Subcutaneous abdominal adipose tissue (tissue), 5 donors: ENCODE results near the gene ABCA7.
"Not testable (repeated sequence)": the region's sequence is repeated elsewhere in the genome, so short reads cannot be mapped to it uniquely, and the experiment has no call there.

Source experiments
- H3K27ac ChIP-seq: one replicate; pipeline ENCODE4 v1.7.0; 2013; ENCODE audit warnings: low read depth, mild to moderate bottlenecking, inconsistent platforms, low read length, moderate library complexity
- H3K27me3 ChIP-seq, 5 donors: one replicate each; pipeline ENCODE4 v1.7.0; 2013; ENCODE audit warnings: low read length in 5 of 5, inconsistent platforms in 1 of 5; ENCODE audit not compliant: control insufficient read depth in 5 of 5, insufficient read depth in 4 of 5
- H3K36me3 ChIP-seq, 5 donors: one replicate each; pipeline ENCODE4 v1.7.0; 2013; ENCODE audit warnings: low read length in 5 of 5; ENCODE audit not compliant: control insufficient read depth in 5 of 5, insufficient read depth in 5 of 5
- H3K4me1 ChIP-seq, 5 donors: one replicate each; pipeline ENCODE4 v1.7.0; 2013; ENCODE audit warnings: low read length in 5 of 5, mild to moderate bottlenecking in 3 of 5, moderate library complexity in 1 of 5; ENCODE audit not compliant: control insufficient read depth in 5 of 5, insufficient read depth in 5 of 5
- H3K4me3 ChIP-seq, 5 donors: one replicate each; pipeline ENCODE4 v1.7.0; 2013; ENCODE audit warnings: low read length in 5 of 5, low read depth in 1 of 5
- H3K9ac ChIP-seq, 5 donors: one replicate each; pipeline ENCODE4 v1.7.0; 2013; ENCODE audit warnings: low read length in 5 of 5, mild to moderate bottlenecking in 4 of 5, moderate library complexity in 3 of 5
- H3K9me3 ChIP-seq, 5 donors: one replicate each; pipeline ENCODE4 v1.7.0; 2013; ENCODE audit warnings: low read length in 5 of 5; ENCODE audit not compliant: control insufficient read depth in 5 of 5
- donor health status: healthy.
- donor health status: healthy.
- donor health status: healthy.
- donor health status: healthy.
- donor health status: healthy.

Gene ABCA7

GRCh38 chr19:1110809-1111640 lies 71.1 kb downstream of the ABCA7 start:
- Histone ChIP-seq H3K9ac (no peak overlapping the region), H3K36me3 (peaks cover 0 to 70% (median 63%) of the 10 kb centered on the region in 5 donors), H3K27me3 (no peaks in the 10 kb centered on the region), H3K27ac (no peak overlapping the region), H3K4me1 (peaks cover 5 to 38% (median 34%) of the 10 kb centered on the region in 5 donors), H3K9me3 (no peaks in the 10 kb centered on the region), H3K4me3 (no peak overlapping the region)

GRCh38 chr19:1111641-1112267 lies 71.8 kb downstream of the ABCA7 start:
- H3K4me3 ChIP-seq = no peak overlapping the region
- H3K9me3 ChIP-seq = no peaks in the 10 kb centered on the region
- H3K9ac ChIP-seq = no peak overlapping the region
- H3K27ac ChIP-seq = no peak overlapping the region
- H3K27me3 ChIP-seq = no peaks in the 10 kb centered on the region
- peaks cover 0 to 70% (median 63%) of the 10 kb centered on the region in 5 donors for H3K36me3 ChIP-seq
- H3K4me1 ChIP-seq = peaks cover 5 to 31% (median 27%) of the 10 kb centered on the region in 5 donors

- peaks cover 0 to 70% (median 63%) of the 10 kb centered on the region in 5 donors for H3K36me3 ChIP-seq
- no peaks in the 10 kb centered on the region for H3K9me3 ChIP-seq
- H3K9ac ChIP-seq = no peak overlapping the region
- peak overlapping the region; percentile 70 for H3K27ac ChIP-seq
- H3K4me3 ChIP-seq = no peak overlapping the region
- H3K4me1 ChIP-seq = peaks cover 2 to 24% (median 20%) of the 10 kb centered on the region in 5 donors
- no peaks in the 10 kb centered on the region for H3K27me3 ChIP-seq
Observed at GRCh38 chr19:1112268-1113029, 72.5 kb downstream of the ABCA7 start.

DNA sequence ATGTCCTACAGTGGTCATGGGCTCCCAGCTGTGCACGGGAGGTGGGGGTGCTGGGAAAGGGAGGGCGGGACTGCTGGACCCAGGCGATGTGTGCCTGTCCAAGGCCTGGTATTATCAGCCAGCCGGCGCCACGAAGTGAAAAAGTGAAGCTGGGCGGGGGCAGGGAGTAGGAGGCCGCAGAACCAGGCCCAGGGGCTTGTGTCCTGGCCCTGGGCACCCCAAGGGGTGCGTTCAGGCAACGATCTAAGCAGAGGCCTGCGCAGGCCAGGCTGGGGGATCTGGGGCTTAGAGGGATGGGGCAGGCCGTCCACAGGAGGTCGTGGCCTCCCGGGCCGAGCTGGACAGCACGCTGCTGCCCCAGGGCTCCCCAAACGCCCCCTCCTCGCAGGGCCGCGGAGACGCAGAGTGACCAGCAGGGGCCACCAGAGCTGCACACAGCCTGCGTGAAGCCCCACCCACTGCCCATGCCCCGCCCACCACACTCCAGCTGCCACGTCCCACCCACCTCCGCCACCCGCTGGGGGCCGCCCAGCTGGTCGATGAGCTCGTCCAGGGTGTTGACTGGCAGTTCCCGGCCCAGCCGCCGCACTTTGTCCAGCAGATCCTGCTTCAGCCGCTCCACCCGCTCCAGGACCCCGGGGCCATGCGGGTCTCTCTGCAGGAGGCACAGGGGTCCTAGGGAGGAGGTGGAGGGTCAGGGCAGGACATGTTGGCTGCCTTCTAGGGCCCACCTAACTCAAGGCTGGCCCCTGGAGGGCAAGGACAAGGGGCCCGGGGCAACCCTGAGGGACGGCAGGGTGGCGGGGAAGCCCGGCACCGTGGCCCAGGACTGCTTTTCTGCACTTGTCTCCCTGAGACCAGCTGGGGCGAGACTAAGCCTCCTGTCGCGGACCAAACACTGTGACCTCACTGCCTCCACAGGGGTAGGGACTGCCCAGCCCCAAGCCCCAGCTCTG lies 73.4 kb downstream of the ABCA7 start:
- H3K27ac ChIP-seq = peak overlapping the region; percentile 70
- peak overlapping the region in 4 of 5 donors; percentile 6 to 45 (median 32) for H3K4me3 ChIP-seq
- H3K4me1 ChIP-seq = peaks cover 2 to 23% (median 19%) of the 10 kb centered on the region in 5 donors
- H3K9me3 ChIP-seq = no peaks in the 10 kb centered on the region
- H3K9ac ChIP-seq = peak overlapping the region in 4 of 5 donors; percentile 26 to 60 (median 48)
- no peaks in the 10 kb centered on the region for H3K27me3 ChIP-seq
- peaks cover 0 to 72% (median 66%) of the 10 kb centered on the region in 5 donors for H3K36me3 ChIP-seq

DNA sequence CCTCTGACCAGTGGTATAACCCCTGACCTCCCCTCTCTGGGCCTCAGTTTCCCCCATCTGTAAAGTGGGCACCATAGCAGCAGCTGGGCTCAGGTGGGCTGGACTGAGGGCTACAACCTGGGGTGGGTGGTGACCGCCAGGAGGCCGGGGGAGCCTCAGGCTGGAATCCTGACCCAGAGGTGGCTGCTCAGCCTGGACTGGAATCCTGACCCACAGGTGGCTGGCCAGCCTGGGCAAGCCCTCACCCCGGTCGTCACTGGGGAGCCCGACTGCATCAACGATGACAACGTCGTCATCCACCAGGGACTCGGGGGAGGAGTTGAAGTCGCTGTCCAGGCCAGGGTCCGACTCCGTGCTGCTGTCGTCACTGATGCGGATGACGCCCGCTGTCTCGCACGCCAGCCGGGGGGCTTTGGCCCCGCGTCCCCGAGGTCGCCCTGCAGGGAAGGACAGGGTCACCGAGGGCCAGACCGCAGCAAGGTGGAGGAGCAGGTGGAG lies 74.1 kb downstream of the ABCA7 start:
- H3K36me3 ChIP-seq = peaks cover 0 to 74% (median 67%) of the 10 kb centered on the region in 5 donors
- peak overlapping the region in 2 of 5 donors; percentile 22 to 45 for H3K4me3 ChIP-seq
- H3K4me1 ChIP-seq = peaks cover 2 to 23% (median 19%) of the 10 kb centered on the region in 5 donors
- H3K9ac ChIP-seq = peak overlapping the region in 4 of 5 donors; percentile 26 to 60 (median 48)
- peak overlapping the region; percentile 70 for H3K27ac ChIP-seq
- no peaks in the 10 kb centered on the region for H3K27me3 ChIP-seq
- H3K9me3 ChIP-seq = no peaks in the 10 kb centered on the region

DNA sequence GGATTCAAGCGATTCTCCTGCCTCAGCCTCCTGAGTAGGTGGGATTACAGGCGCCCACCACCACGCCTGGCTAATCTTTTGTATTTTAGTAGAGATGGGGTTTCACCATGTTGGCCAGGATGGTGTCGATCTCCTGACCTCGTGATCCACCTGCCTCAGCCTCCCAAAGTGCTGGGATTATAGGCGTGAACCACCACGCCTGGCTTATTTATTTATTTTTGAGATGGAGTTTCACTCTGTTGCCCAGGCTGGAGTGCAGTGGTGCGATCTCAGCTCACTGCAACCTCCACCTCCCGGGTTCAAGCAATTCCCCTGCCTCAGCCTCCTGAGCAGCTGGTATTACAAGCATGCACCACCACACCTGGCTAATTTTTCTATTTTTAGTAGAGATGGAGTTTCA lies 74.8 kb downstream of the ABCA7 start:
- not testable (repeated sequence) for H3K27ac ChIP-seq, H3K4me3 ChIP-seq, H3K9me3 ChIP-seq, H3K9ac ChIP-seq, H3K27me3 ChIP-seq
- H3K4me1 ChIP-seq = peaks cover 2 to 23% (median 19%) of the 10 kb centered on the region in 5 donors
- peaks cover 0 to 75% (median 71%) of the 10 kb centered on the region in 5 donors for H3K36me3 ChIP-seq
